Measurements from ENCODE around the gene FAM32A.

- TF ChIP-seq CTCF (IDR thresholded peaks at IDR 0.05): no peak
- TF ChIP-seq POLR2A (IDR thresholded peaks at IDR 0.05): no peak
These were observed 23.4 kb upstream of the FAM32A start for GRCh38 chr19:16161840-16162239.

Data from testis (tissue), 2 donors.